Suprapubic skin (tissue), 4 donors: ENCODE measurements around the gene GRWD1. TPM values are rescaled to one million over a fixed set of nuclear protein-coding genes. Genes with fewer than 3 reads are reported as not detected.

Source experiments
- DNase-seq, 2 donors: peaks; one replicate each; pipeline ENCODE4 v3.0.0-alpha.2; 2019; ENCODE audit warnings: low spot score in 2 of 2
- H3K27ac ChIP-seq: fragments of 200-600 bp; sonication (generic); one replicate; pipeline ENCODE4 v1.5.1; 2019
- H3K27me3 ChIP-seq: fragments of 200-600 bp; sonication (generic); one replicate; pipeline ENCODE4 v1.5.1; 2019
- H3K36me3 ChIP-seq: fragments of 200-600 bp; sonication (generic); one replicate; pipeline ENCODE4 v1.5.1; 2019
- H3K4me1 ChIP-seq: fragments of 200-600 bp; sonication (generic); one replicate; pipeline ENCODE4 v1.5.1; 2019
- H3K4me3 ChIP-seq: fragments of 200-600 bp; sonication (generic); one replicate; pipeline ENCODE4 v1.5.1; 2019; ENCODE audit warnings: mild to moderate bottlenecking
- H3K9me3 ChIP-seq: fragments of 200-600 bp; sonication (generic); one replicate; pipeline ENCODE4 v1.5.1; 2019
- CTCF ChIP-seq, 2 donors: fragments of 200-600 bp in 1 of 2; fragments of 450-650 bp in 1 of 2; sonication (generic) in 1 of 2; IDR thresholded peaks; one replicate each; pipeline ENCODE4 v1.5.1; 2016 to 2019; ENCODE audit warnings: antibody characterized with exemption in 2 of 2, mild to moderate bottlenecking in 1 of 2, moderate library complexity in 1 of 2
- EP300 ChIP-seq: sonication (generic); formaldehyde crosslinking; IDR thresholded peaks from one replicate; pipeline ENCODE4 v1.6.1; 2017; ENCODE audit warnings: antibody characterized with exemption
- POLR2A ChIP-seq, 2 donors: fragments of 450-650 bp; IDR thresholded peaks; one replicate each; pipeline ENCODE4 v1.6.1; 2017; ENCODE audit warnings: antibody characterized with exemption in 2 of 2, mild to moderate bottlenecking in 2 of 2, moderate library complexity in 2 of 2
- POLR2AphosphoS5 ChIP-seq, 3 donors: sonication (generic); formaldehyde crosslinking; IDR thresholded peaks; one replicate each; pipeline ENCODE4 v1.6.1; 2017; ENCODE audit warnings: antibody characterized with exemption in 3 of 3
- WGBS: methylation state at CpG from one replicate; pipeline ENCODE4 v1.1.5; 2018; 5-methylcytosine and 5-hydroxymethylcytosine counted together
- total RNA-seq, 4 donors: library from RNA; depleted of rRNA; stranded (reverse); fragments of >200 nt; gene quantifications; one replicate each; pipeline ENCODE4 v1.1.0, GENCODE V29; 2016

Gene GRWD1
- total RNA-seq: 10 to 100 TPM; 24.5 to 53.4 (median 40.1) TPM

- no peak for TF ChIP-seq POLR2A (IDR thresholded peaks at IDR 0.05)
- no peak for TF ChIP-seq EP300
- no peak for TF ChIP-seq CTCF (IDR thresholded peaks at IDR 0.05)
- peak in 2 of 3 donors; percentile 30 to 79 for TF ChIP-seq POLR2AphosphoS5 (IDR thresholded peaks at IDR 0.05)
- Histone ChIP-seq H3K36me3 (peaks cover 34% of the 10 kb centered on the region), H3K27ac (peak within 1 kb of the TSS; percentile 90), H3K4me3 (peak within 1 kb of the TSS; percentile 92), H3K4me1 (peaks cover 37% of the 10 kb centered on the region), H3K9me3 (no peaks in the 10 kb centered on the region), H3K27me3 (peaks cover 28% of the 10 kb centered on the region)
- WGBS: under 1% methylated on average over 36 of the region's 61 CpGs
- DNase-seq: peak; percentile 94 to 96
Measured at GRCh38 chr19:48445606-48446481, at the start of gene GRWD1. Gene GRWD1, plus strand, starts transcription at chr19:48445983. Its CDS starts 23 bp downstream, at chr19:48446006.

- DNase-seq: no peak
- WGBS: 55% methylated on average over 21 of the region's 24 CpGs
- no peaks in the 10 kb centered on the region for H3K36me3 ChIP-seq
- no peak overlapping the region for H3K4me3 ChIP-seq
- peaks cover 48% of the 10 kb centered on the region for H3K27me3 ChIP-seq
- no peak overlapping the region for H3K27ac ChIP-seq
- TF ChIP-seq POLR2A (IDR thresholded peaks at IDR 0.05) (no peak), EP300 (no peak), CTCF (IDR thresholded peaks at IDR 0.05) (no peak), POLR2AphosphoS5 (IDR thresholded peaks at IDR 0.05) (no peak)
- no peaks in the 10 kb centered on the region for H3K9me3 ChIP-seq
- peaks cover 62% of the 10 kb centered on the region for H3K4me1 ChIP-seq
Measured at GRCh38 chr19:48396016-48396823, 49.6 kb upstream of the GRWD1 start.

- Histone ChIP-seq H3K27ac (no peak overlapping the region), H3K4me1 (peaks cover 59% of the 10 kb centered on the region), H3K27me3 (peaks cover 48% of the 10 kb centered on the region), H3K36me3 (no peaks in the 10 kb centered on the region), H3K4me3 (no peak overlapping the region), H3K9me3 (no peaks in the 10 kb centered on the region)
- 66% methylated on average over 2 of the region's 2 CpGs for WGBS
- no peak for DNase-seq
- TF ChIP-seq POLR2AphosphoS5 (IDR thresholded peaks at IDR 0.05) (no peak), POLR2A (IDR thresholded peaks at IDR 0.05) (no peak), EP300 (no peak), CTCF (IDR thresholded peaks at IDR 0.05) (no peak)
Measured at GRCh38 chr19:48396824-48397176, 49.0 kb upstream of the GRWD1 start.

GRCh38 chr19:48397263-48398101 is 48.3 kb upstream of the GRWD1 start:
- peak overlapping the region; percentile 55 for H3K4me3 ChIP-seq
- 44% methylated on average over 22 of the region's 22 CpGs for WGBS
- peak in 1 of 2 donors; percentile 71 for DNase-seq
- H3K27me3 ChIP-seq: peaks cover 48% of the 10 kb centered on the region
- peaks cover 59% of the 10 kb centered on the region for H3K4me1 ChIP-seq
- no peak overlapping the region for H3K27ac ChIP-seq
- no peaks in the 10 kb centered on the region for H3K9me3 ChIP-seq
- TF ChIP-seq EP300 (no peak), CTCF (IDR thresholded peaks at IDR 0.05) (no peak), POLR2AphosphoS5 (IDR thresholded peaks at IDR 0.05) (no peak), POLR2A (IDR thresholded peaks at IDR 0.05) (no peak)
- no peaks in the 10 kb centered on the region for H3K36me3 ChIP-seq
